ENCODE data around the gene OVCH2.

GRCh38 chr11:7654195-7654705 is 52.0 kb downstream of the OVCH2 start:
- TF ChIP-seq, protein P1, sequence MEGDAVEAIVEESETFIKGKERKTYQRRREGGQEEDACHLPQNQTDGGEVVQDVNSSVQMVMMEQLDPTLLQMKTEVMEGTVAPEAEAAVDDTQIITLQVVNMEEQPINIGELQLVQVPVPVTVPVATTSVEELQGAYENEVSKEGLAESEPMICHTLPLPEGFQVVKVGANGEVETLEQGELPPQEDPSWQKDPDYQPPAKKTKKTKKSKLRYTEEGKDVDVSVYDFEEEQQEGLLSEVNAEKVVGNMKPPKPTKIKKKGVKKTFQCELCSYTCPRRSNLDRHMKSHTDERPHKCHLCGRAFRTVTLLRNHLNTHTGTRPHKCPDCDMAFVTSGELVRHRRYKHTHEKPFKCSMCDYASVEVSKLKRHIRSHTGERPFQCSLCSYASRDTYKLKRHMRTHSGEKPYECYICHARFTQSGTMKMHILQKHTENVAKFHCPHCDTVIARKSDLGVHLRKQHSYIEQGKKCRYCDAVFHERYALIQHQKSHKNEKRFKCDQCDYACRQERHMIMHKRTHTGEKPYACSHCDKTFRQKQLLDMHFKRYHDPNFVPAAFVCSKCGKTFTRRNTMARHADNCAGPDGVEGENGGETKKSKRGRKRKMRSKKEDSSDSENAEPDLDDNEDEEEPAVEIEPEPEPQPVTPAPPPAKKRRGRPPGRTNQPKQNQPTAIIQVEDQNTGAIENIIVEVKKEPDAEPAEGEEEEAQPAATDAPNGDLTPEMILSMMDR (IDR thresholded peaks at IDR 0.05), result no peak
- no peak for TF ChIP-seq POLR2A (IDR thresholded peaks at IDR 0.05; ENCODE audit: low read depth)

Data from esophagus muscularis mucosa (tissue), 3 donors.